22Rv1 (cell line): ENCODE measurements around the gene USP40.

Source experiments
- CTCF ChIP-seq: fragments of 450-650 bp; IDR thresholded peaks from 2 replicates; pipeline ENCODE4 v1.5.1; 2017; ENCODE audit warnings: mild to moderate bottlenecking
- ZFX ChIP-seq: fragments of 450-650 bp; IDR thresholded peaks from 2 replicates; pipeline ENCODE4 v1.6.1; 2017; ENCODE audit warnings: antibody characterized with exemption, borderline replicate concordance

GRCh38 chr2:233450864-233451575 lies 115.6 kb downstream of the USP40 start:
- TF ChIP-seq CTCF (no peak), ZFX (no peak)
